Measurements from ENCODE around the gene UBE2O. TPM values are rescaled to one million over a fixed set of nuclear protein-coding genes. Genes with fewer than 3 reads are reported as not detected.

Gene UBE2O
- total RNA-seq, 1 donor from 2014 or later, result 35.7 TPM

DNA sequence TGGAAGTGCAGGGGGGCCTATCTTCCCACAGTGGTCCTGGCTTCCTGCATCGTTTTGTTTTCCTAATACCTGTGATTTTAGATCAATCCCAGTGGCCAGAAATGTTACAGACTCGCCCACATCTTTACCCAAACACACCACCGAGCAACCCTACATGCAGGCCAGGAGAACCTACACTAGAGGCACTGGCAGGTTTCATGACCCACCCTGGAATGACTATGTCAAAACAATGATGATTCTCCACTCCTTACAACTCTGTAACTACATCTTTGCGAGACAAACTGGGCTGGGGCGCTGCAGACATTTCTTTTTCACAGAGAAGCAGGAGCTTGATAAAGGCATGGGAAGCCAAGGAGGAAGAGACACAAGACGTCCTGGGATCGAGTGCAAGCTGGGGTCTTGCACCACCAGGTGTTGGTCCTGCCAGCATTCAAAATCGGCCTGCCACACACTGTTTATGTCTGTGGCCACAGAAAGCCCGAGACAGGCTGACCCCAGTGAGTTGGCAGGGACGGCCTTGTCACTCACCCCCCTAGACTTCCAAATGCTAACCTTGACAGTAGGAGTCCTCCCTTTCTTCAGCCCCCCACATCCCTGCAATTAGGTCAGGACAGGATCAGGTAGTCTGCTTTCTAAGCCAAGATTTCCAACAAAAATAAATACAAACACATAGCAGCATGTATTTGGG is 32.5 kb downstream of the UBE2O start:
- Histone ChIP-seq H3K4me3 (no peak overlapping the region), H3K9me3 (replicated peaks) (no peaks in the 10 kb centered on the region), H3K27me3 (ENCODE audit: low read depth) (no peaks in the 10 kb centered on the region), H3K27ac (replicated peaks) (peak overlapping the region; percentile 73), H3K36me3 (no peaks in the 10 kb centered on the region), H3K4me1 (peaks cover 77% of the 10 kb centered on the region)
- no peak for DNase-seq
- TF ChIP-seq, protein P1, sequence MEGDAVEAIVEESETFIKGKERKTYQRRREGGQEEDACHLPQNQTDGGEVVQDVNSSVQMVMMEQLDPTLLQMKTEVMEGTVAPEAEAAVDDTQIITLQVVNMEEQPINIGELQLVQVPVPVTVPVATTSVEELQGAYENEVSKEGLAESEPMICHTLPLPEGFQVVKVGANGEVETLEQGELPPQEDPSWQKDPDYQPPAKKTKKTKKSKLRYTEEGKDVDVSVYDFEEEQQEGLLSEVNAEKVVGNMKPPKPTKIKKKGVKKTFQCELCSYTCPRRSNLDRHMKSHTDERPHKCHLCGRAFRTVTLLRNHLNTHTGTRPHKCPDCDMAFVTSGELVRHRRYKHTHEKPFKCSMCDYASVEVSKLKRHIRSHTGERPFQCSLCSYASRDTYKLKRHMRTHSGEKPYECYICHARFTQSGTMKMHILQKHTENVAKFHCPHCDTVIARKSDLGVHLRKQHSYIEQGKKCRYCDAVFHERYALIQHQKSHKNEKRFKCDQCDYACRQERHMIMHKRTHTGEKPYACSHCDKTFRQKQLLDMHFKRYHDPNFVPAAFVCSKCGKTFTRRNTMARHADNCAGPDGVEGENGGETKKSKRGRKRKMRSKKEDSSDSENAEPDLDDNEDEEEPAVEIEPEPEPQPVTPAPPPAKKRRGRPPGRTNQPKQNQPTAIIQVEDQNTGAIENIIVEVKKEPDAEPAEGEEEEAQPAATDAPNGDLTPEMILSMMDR (IDR thresholded peaks at IDR 0.05; ENCODE audit: borderline replicate concordance), result no peak
- intact Hi-C loops (cut with micrococcal nuclease), result no loop called here

DNA sequence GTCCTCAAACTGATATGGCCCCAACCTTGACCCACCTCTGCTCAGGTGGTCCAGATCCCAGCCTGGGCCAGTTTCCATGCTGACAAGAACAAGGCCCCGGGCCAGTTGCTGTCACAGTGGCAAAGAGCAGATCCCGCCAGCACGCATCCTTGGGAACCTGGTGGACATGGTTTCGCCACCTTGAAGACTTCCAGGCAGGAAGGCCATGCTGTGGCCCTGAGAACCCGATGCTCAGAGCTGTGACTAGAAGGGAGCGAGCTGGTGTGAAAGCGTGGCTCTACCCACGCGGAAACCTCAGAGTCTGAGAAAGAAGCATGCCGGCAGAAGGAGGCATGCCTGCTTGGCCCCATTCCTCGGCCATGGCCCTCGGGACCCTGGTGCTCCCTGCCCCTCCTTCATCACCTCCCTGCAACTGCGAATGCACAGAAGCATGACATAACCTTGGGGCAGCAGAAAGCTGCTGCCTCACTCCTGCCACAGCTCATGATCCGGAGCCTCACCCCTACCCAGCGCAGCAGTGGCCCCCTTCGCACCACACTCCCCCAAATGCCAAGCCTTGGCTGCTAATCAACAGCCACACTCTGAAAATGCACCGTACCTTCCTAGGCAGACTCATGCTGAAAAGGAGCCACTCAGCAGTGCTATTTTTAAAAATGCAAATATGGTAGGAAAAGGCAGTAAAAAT is 33.2 kb downstream of the UBE2O start:
- no peaks in the 10 kb centered on the region for H3K9me3 ChIP-seq (replicated peaks)
- H3K27me3 ChIP-seq (ENCODE audit: low read depth), result no peaks in the 10 kb centered on the region
- H3K36me3 ChIP-seq, result no peaks in the 10 kb centered on the region
- TF ChIP-seq, protein P1 (IDR thresholded peaks at IDR 0.05; ENCODE audit: borderline replicate concordance), result no peak
- no peak for DNase-seq
- peaks cover 84% of the 10 kb centered on the region for H3K4me1 ChIP-seq
- H3K4me3 ChIP-seq, result no peak overlapping the region
- intact Hi-C loops (cut with micrococcal nuclease), result no loop called here
- H3K27ac ChIP-seq (replicated peaks), result peak overlapping the region; percentile 73

DNA sequence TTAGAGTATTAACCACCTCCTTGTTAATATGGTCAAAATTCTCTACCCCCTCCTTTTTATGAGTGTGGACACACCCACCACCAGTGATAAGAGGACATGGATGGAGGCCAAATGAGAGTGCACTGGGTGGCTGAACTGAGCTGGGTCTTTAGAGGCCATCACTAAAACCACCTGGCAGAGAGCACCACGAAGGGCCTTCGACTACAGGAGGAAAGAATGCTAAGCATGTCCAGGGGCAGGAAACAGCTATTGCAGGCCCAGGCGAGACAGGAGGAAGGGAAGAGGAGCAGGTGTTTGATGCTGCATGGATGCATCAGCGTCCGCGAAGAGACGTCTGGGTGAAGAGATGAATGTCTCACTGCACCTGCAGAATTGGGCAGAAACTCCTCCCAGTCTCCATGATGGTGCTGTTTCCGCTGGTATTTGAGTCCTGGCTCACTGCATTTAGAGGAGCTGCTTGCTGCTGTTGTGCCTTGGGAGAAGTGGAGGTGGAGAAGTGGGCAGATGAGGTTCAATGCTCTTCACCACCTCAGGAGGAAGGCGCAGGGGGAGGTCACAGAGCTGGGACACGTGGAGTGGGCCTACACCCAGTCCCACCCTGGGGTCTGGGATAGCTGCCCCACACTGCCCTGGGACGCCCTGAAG is 35.3 kb downstream of the UBE2O start:
- no peak overlapping the region for H3K4me3 ChIP-seq
- TF ChIP-seq, protein P1 (IDR thresholded peaks at IDR 0.05; ENCODE audit: borderline replicate concordance), result no peak
- H3K27ac ChIP-seq (replicated peaks), result peak overlapping the region; percentile 39
- H3K4me1 ChIP-seq, result peaks cover 94% of the 10 kb centered on the region
- H3K36me3 ChIP-seq, result no peaks in the 10 kb centered on the region
- intact Hi-C loops (cut with micrococcal nuclease), result no loop called here
- H3K9me3 ChIP-seq (replicated peaks), result no peaks in the 10 kb centered on the region
- no peaks in the 10 kb centered on the region for H3K27me3 ChIP-seq (ENCODE audit: low read depth)
- no peak for DNase-seq

DNA sequence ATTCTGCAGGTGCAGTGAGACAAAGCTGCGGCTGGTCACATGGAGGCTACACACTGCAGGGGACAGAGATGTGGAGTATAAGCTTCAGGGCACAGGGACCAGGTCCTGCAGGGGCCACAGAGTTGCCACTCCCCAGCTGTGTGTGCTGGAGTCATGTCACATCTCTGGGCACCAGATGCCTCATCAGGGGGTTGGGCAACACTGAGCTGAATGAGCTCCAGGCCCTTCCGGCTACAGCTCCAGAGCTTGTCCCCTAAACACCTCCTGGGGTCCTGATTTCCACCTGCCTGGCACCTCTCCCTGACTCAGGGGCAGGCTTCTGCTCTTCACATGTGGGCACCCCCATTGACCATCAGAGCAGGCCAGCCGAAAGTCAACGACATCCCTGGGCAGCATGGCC is 36.1 kb downstream of the UBE2O start:
- Histone ChIP-seq H3K4me1 (peaks cover 91% of the 10 kb centered on the region), H3K27me3 (ENCODE audit: low read depth) (no peaks in the 10 kb centered on the region), H3K4me3 (no peak overlapping the region), H3K36me3 (no peaks in the 10 kb centered on the region), H3K9me3 (replicated peaks) (no peaks in the 10 kb centered on the region), H3K27ac (replicated peaks) (no peak overlapping the region)
- TF ChIP-seq, protein P1 (IDR thresholded peaks at IDR 0.05; ENCODE audit: borderline replicate concordance), result no peak
- intact Hi-C loops (cut with micrococcal nuclease), result no loop called here
- DNase-seq, result no peak

DNA sequence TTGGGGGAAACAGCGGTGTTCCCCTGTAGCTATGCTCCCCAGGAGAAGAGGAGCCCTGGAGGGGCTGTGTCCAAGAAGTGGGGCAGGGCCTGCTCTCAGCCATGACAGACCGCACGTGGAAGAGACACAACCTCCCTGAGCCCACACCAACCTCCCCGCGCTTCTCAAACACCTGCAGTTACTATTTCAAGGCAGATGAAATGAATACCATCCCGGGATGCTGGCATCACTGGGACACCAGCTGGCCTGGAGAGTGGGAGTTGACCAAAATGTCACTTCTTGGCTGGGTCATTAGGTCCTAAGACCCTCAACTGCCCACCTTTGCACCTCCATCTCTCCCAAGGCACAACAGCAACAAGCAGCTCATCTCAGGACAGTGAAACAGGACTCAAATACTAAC is 36.5 kb downstream of the UBE2O start:
- no peaks in the 10 kb centered on the region for H3K36me3 ChIP-seq
- no peaks in the 10 kb centered on the region for H3K27me3 ChIP-seq (ENCODE audit: low read depth)
- H3K4me3 ChIP-seq, result no peak overlapping the region
- H3K9me3 ChIP-seq (replicated peaks), result no peaks in the 10 kb centered on the region
- no peak for DNase-seq
- TF ChIP-seq, protein P1 (IDR thresholded peaks at IDR 0.05; ENCODE audit: borderline replicate concordance), result no peak
- intact Hi-C loops (cut with micrococcal nuclease), result no loop called here
- H3K4me1 ChIP-seq, result peaks cover 91% of the 10 kb centered on the region
- no peak overlapping the region for H3K27ac ChIP-seq (replicated peaks)

Measured in left ventricle myocardium inferior (tissue), 1 donor.